ENCODE measurements around the gene PDPN. TPM values are rescaled to one million over a fixed set of nuclear protein-coding genes. Genes with fewer than 3 reads are reported as not detected.

Gene PDPN
- total and polyA plus RNA-seq, 7 donors, result 2.1 to 14.7 (median 9.9) TPM

DNA sequence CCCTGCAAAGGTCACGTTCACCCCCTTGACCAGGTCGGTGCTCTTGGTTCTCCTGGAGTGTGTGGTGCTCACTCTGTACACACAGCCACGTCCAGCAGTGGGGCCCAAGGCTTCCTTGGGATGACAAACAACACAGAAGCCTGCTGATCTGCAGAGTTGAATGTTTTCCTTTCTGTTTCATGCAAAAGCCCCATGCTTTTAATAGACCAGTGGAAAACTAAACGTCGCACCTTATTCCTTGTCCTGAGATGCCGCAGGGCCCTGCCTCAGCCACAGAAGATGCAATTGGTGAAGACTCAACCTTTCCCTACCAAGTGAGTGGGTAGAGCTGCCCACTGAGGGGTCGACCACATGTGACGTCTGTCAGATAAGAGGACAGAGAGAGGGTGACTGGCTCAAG lies 5.8 kb upstream of the PDPN start:
- Histone ChIP-seq H3K27ac (no peak overlapping the region), H3K9me3 (no peaks in the 10 kb centered on the region), H3K36me3 (no peaks in the 10 kb centered on the region), H3K27me3 (peaks cover 0 to 26% (median 8%) of the 10 kb centered on the region in 3 donors), H3K4me1 (no peaks in the 10 kb centered on the region), H3K4me3 (no peak overlapping the region)
- TF ChIP-seq EP300 (IDR thresholded peaks at IDR 0.05), result no peak
- TF ChIP-seq POLR2AphosphoS5 (IDR thresholded peaks at IDR 0.05), result no peak
- TF ChIP-seq POLR2A (IDR thresholded peaks at IDR 0.05), result no peak
- TF ChIP-seq, protein P1, sequence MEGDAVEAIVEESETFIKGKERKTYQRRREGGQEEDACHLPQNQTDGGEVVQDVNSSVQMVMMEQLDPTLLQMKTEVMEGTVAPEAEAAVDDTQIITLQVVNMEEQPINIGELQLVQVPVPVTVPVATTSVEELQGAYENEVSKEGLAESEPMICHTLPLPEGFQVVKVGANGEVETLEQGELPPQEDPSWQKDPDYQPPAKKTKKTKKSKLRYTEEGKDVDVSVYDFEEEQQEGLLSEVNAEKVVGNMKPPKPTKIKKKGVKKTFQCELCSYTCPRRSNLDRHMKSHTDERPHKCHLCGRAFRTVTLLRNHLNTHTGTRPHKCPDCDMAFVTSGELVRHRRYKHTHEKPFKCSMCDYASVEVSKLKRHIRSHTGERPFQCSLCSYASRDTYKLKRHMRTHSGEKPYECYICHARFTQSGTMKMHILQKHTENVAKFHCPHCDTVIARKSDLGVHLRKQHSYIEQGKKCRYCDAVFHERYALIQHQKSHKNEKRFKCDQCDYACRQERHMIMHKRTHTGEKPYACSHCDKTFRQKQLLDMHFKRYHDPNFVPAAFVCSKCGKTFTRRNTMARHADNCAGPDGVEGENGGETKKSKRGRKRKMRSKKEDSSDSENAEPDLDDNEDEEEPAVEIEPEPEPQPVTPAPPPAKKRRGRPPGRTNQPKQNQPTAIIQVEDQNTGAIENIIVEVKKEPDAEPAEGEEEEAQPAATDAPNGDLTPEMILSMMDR (IDR thresholded peaks at IDR 0.05), result no peak
- WGBS, 2 donors, result 71 to 78% methylated on average over 8 of the region's 8 CpGs
- DNase-seq, result no peak
- intact Hi-C loops (cut with DNase I), result no loop called here

DNA sequence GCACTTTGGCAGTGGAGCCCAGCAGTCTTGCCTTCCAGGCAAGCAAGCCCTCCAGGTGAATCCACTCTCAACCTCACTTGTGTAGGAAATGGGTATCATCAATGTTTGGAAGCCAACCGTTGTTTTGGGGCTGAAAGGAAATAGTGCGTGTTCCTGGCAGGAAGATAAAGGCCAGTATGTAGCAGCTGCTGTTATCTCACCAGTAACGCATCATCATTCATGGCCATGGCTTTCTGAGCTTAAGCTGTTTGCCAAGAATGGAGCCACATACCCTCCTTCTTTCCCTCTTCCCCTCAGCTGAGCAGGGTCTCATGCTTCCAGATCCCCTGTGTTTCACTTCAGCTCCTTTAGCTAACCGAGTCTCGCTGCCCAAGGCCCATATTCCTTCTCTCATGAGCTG lies 2.2 kb upstream of the PDPN start:
- WGBS, 2 donors, result 80 to 86% methylated on average over 5 of the region's 5 CpGs
- no peaks in the 10 kb centered on the region for H3K9me3 ChIP-seq
- intact Hi-C loops (cut with DNase I), result no loop called here
- no peak for TF ChIP-seq EP300 (IDR thresholded peaks at IDR 0.05)
- TF ChIP-seq POLR2A (IDR thresholded peaks at IDR 0.05), result no peak
- TF ChIP-seq, protein P1 (IDR thresholded peaks at IDR 0.05), result no peak
- TF ChIP-seq POLR2AphosphoS5 (IDR thresholded peaks at IDR 0.05), result no peak
- peaks cover 0 to 18% (median 9%) of the 10 kb centered on the region in 4 donors for H3K4me1 ChIP-seq
- peaks cover 0 to 29% (median 16%) of the 10 kb centered on the region in 3 donors for H3K27me3 ChIP-seq
- DNase-seq, result no peak
- no peak overlapping the region for H3K27ac ChIP-seq
- H3K4me3 ChIP-seq, result no peak overlapping the region
- no peaks in the 10 kb centered on the region for H3K36me3 ChIP-seq

DNA sequence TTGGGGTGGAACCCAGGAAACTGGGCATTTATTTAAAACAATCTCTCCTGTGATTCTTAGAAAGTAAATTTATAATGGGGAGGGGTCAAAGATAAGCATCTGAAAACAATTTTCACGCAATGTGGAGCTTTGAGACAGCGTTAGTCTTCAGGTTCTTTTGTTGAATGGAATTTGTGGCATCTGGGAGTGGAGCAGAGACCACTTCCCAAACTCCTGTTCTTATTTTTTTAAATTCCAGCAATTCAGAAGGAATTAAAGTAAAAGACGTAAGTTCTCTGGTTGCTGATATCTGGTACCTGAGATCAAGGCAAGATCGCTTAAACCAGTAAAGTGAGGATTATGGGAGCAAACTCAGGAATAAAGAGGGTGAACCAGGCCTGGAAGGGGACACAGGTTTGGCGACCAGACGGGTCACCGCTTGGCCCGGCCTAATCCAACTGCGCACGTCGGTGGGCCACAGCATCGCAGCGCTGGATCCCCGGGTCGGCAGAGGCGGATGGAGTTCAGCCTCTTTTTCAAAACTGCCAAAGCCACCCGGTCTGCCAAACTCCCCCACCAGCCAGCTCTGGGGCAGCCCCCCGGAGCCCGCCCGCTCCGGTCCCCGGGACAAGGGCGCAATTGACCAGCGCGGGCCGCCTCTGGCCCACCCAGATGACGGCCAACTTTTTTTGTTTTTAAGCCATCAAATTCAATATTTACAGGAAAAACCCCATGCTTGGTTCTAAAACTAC lies 754 bp upstream of the PDPN start:
- peak overlapping the region in 1 of 4 donors; percentile 80 for H3K27ac ChIP-seq
- intact Hi-C loops (cut with DNase I), result no loop called here
- peaks cover 0 to 22% (median 8%) of the 10 kb centered on the region in 3 donors for H3K27me3 ChIP-seq
- peak overlapping the region; percentile 38 to 61 (median 52) for H3K4me3 ChIP-seq
- TF ChIP-seq POLR2AphosphoS5 (IDR thresholded peaks at IDR 0.05) (no peak), POLR2A (IDR thresholded peaks at IDR 0.05) (no peak), EP300 (IDR thresholded peaks at IDR 0.05) (no peak)
- TF ChIP-seq, protein P1 (IDR thresholded peaks at IDR 0.05), result no peak
- H3K9me3 ChIP-seq, result no peaks in the 10 kb centered on the region
- peaks cover 0 to 25% (median 9%) of the 10 kb centered on the region in 4 donors for H3K4me1 ChIP-seq
- no peak for DNase-seq
- 37 to 61% methylated on average over 27 of the region's 27 CpGs for WGBS, 2 donors
- no peaks in the 10 kb centered on the region for H3K36me3 ChIP-seq

DNA sequence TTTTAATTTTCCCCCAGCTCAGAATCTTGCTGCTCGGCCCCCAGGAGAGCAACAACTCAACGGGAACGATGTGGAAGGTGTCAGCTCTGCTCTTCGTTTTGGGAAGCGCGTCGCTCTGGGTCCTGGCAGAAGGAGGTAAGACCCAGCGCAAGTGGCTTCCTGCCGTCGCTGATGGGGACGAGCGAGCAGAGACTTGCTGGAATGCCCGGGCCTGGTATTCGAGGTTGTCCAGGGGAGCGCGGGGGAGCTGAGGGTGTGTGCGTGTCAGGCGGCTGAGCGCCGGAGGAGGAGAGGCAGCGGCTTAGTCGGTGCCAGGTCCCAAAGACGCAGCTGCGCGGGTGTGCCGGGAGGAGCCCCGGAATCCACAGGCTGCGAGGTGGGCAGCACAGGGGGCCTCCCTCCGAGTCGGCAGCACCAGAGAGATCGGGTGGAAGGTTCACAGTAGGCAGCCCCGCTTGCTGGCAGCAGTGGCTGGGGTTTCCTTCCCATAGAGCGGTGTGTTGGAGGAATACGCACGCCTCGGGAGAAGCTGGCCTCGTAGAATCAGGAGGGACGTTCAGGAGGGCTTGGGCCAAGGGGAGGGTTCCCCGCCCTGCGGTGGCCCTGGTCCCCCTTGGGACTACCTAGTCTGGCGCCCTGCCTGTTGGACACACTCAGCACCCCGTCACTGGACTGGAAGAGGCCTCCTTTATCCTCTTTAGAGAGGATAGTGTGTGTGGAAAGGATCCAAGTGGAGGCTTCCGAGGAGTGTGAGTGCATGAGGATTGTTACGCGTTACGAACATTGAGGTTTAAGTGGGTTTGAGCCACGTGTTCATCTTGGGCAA lies 547 bp downstream of the PDPN start:
- peak; percentile 82 for DNase-seq
- peak overlapping the region; percentile 38 to 61 (median 52) for H3K4me3 ChIP-seq
- no peaks in the 10 kb centered on the region for H3K9me3 ChIP-seq
- H3K27me3 ChIP-seq, result peaks cover 0 to 22% (median 4%) of the 10 kb centered on the region in 3 donors
- intact Hi-C loops (cut with DNase I), result no loop called here
- peak in 2 of 4 donors; percentile 4 to 9 for TF ChIP-seq POLR2AphosphoS5 (IDR thresholded peaks at IDR 0.05)
- TF ChIP-seq, protein P1 (IDR thresholded peaks at IDR 0.05), result no peak
- WGBS, 2 donors, result 10 to 24% methylated on average over 47 of the region's 47 CpGs
- peaks cover 0 to 25% (median 9%) of the 10 kb centered on the region in 4 donors for H3K4me1 ChIP-seq
- no peaks in the 10 kb centered on the region for H3K36me3 ChIP-seq
- H3K27ac ChIP-seq, result peak overlapping the region; percentile 69 to 80 (median 73)
